Naive thymus-derived CD8-positive, alpha-beta T cell (primary cell): ENCODE results near the gene CTPS1. TPM values are rescaled to one million over a fixed set of nuclear protein-coding genes. Genes with fewer than 3 reads are reported as not detected.
A peak's percentile ranks its signal among the peaks of the same experiment; 100 is the strongest.

Source experiments
- ATAC-seq, 2 donors: fragments of 150-1000 bp; cut with Tn5 transposase in 1 of 2; sonication (Bioruptor Pico), chemical (Tn5 transposase) in 1 of 2; 1 replicate in 1 of 2; 2 replicates in 1 of 2; pipeline ENCODE4 v1.10.0; 2021; ENCODE audit warnings: mild to moderate bottlenecking in 2 of 2, moderate library complexity in 2 of 2
- POLR2A ChIA-PET: fragments of 350-600 bp; sonication (Branson Sonifier 250); formaldehyde crosslinking; loops from one replicate; lab custom pipeline; 2021; ENCODE audit warnings: antibody characterized with exemption; lab: Charles Lee
- DNase-seq, 10 donors: peaks; one replicate each; pipeline versions ENCODE4 v3.0.0 to v3.0.0-alpha.2; 2020 to 2022
- H3K27ac Mint-ChIP-seq, 10 donors: one replicate each; pipeline ENCODE4 v1.8.0; 2020 to 2022; ENCODE audit warnings: mild to moderate bottlenecking in 10 of 10, mixed read lengths in 10 of 10, moderate library complexity in 4 of 10, inconsistent platforms in 1 of 10
- H3K27me3 Mint-ChIP-seq, 5 donors: one replicate each; pipeline ENCODE4 v1.8.0; 2021 to 2022; ENCODE audit warnings: mixed read lengths in 5 of 5
- H3K36me3 Mint-ChIP-seq, 3 donors: one replicate each; pipeline ENCODE4 v1.8.0; 2020 to 2022; ENCODE audit warnings: mixed read lengths in 3 of 3, mild to moderate bottlenecking in 2 of 3, inconsistent platforms in 1 of 3
- H3K4me1 Mint-ChIP-seq, 4 donors: one replicate each; pipeline ENCODE4 v1.8.0; 2021 to 2022; ENCODE audit warnings: mixed read lengths in 4 of 4
- H3K4me3 Mint-ChIP-seq, 10 donors: one replicate each; pipeline ENCODE4 v1.8.0; 2020 to 2022; ENCODE audit warnings: mild to moderate bottlenecking in 10 of 10, mixed read lengths in 10 of 10, moderate library complexity in 6 of 10, inconsistent platforms in 1 of 10
- H3K9me3 Mint-ChIP-seq, 9 donors: one replicate each; pipeline ENCODE4 v1.8.0; 2020 to 2022; ENCODE audit warnings: mixed read lengths in 9 of 9, mild to moderate bottlenecking in 3 of 9, inconsistent platforms in 1 of 9, moderate library complexity in 1 of 9
- polyA plus RNA-seq, 3 donors: library from polyadenylated mRNA; unstranded; fragments of 300-500 nt; fragmentation: Illumina TruSeq; gene quantifications; one replicate each; pipeline ENCODE4 v1.2.3, GENCODE V29; 2021
- total RNA-seq, 8 experiments: library from RNA in 2 of 8; stranded (reverse) in 2 of 8; gene quantifications; one replicate each; pipeline ENCODE4 v1.2.3 and lab custom pipeline; 2021 to 2026

The CTPS1 gene
- total and polyA plus RNA-seq, 5 experiments from 2014 or later, result 12.7 to 25.6 (median 21.3) TPM

DNA sequence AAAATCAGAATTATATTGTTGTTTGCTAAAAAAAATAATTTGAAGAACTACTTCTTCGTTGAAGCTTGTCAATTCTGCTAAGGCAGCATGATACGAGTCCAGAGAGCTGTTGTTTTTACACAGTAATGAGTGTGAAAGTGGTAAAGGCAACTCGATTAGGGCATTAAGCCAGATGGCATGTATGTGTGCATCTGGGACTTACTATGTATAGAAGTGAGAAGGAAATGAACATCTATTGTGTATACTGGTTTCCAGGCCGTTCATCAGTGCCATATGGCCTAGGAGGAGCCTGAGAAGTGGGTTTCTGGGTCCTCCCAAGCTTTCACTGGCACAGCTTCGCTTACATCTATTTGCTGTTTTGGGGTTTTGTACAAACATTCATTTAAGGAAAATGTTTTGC is 5.7 kb downstream of the CTPS1 start:
- Mint-ChIP-seq H3K27me3 (no peaks in the 10 kb centered on the region), H3K27ac (no peak overlapping the region), H3K4me3 (no peak overlapping the region), H3K9me3 (no peaks in the 10 kb centered on the region), H3K4me1 (peaks cover 23 to 37% (median 25%) of the 10 kb centered on the region in 4 donors), H3K36me3 (peaks cover 6 to 75% (median 50%) of the 10 kb centered on the region in 3 donors)
- ATAC-seq (no peak), DNase-seq (no peak)
- POLR2A ChIA-PET, result no interaction called here

DNA sequence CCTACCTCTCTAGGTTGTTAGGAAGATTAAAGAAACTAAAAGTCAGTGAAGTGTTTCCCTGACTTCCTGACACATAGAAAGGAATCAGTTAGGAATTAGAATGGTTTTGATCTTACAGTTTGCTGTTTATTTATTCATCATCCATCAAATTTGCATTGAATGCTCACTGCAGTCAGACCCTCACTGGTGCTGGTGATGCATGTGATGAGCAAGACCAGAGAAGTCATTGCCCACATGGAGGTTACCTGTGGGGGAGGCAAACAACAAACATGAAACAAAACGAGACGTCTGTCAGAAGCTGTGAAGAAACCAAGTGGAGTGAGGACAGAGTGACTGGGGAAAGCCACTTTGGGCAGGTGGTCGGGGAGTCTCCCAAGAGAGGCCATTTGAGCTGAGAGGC is 6.4 kb downstream of the CTPS1 start:
- Mint-ChIP-seq H3K36me3 (peaks cover 13 to 82% (median 57%) of the 10 kb centered on the region in 3 donors), H3K27me3 (no peaks in the 10 kb centered on the region), H3K27ac (peak overlapping the region in 2 of 10 donors; percentile 22 to 40), H3K4me1 (peaks cover 17 to 30% (median 18%) of the 10 kb centered on the region in 4 donors), H3K4me3 (no peak overlapping the region), H3K9me3 (no peaks in the 10 kb centered on the region)
- DNase-seq (no peak), ATAC-seq (no peak)
- POLR2A ChIA-PET, result no interaction called here

DNA sequence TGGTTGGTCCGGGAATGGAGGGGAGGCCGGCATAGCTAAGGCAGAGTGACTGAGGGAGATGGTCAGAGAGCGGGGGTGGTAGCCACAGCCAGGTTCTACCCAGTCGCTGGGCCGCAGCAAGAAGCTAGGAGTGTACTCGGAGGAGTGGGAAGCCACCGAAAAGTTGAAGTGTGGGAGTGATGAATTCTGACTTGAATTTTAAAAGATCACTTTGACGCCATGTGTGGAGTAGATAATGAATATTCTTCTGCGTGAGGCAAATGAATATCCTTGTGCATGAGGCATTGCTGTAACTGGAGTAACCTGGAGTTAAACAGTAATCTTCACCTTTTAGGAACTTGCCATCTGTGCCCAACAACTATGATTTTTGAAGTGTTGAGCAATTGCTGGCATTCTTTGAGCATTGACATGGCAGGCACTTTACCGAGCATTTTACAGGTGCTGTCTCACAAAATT is 6.9 kb downstream of the CTPS1 start:
- no peak for DNase-seq

DNA sequence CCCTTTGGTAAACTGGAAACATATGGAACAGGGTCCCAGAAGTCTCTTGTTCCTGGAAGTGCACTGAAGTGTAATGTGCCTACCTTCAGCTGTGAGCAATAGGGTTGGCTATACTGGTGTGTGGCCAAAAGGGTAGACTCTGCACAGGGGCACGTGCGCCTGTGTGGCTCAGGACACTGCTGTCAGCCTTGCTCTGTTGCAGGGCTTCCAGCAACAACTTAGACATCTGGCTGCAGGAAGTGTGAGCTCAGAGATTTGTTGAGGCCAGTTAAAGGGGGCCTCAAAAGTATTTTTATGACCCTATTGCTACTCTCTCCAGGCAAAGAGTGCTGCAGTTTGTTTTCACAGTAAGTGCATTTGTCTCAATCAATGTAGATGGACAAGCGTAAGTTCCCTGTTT is 7.5 kb downstream of the CTPS1 start:
- Mint-ChIP-seq H3K9me3 (no peaks in the 10 kb centered on the region), H3K4me1 (peaks cover 8 to 20% (median 12%) of the 10 kb centered on the region in 4 donors), H3K36me3 (peaks cover 13 to 91% (median 67%) of the 10 kb centered on the region in 3 donors), H3K4me3 (no peak overlapping the region), H3K27ac (no peak overlapping the region), H3K27me3 (no peaks in the 10 kb centered on the region)
- POLR2A ChIA-PET, result no interaction called here
- DNase-seq (no peak), ATAC-seq (no peak)

More for the DNA sequence above, 6.9 kb downstream of the CTPS1 start:
- peaks cover 13 to 26% (median 14%) of the 10 kb centered on the region in 4 donors for H3K4me1 Mint-ChIP-seq
- H3K4me3 Mint-ChIP-seq, result no peak overlapping the region
- ATAC-seq, result no peak
- H3K36me3 Mint-ChIP-seq, result peaks cover 13 to 87% (median 62%) of the 10 kb centered on the region in 3 donors
- H3K27ac Mint-ChIP-seq, result peak overlapping the region in 2 of 10 donors; percentile 22 to 40
- no peaks in the 10 kb centered on the region for H3K27me3 Mint-ChIP-seq
- no peaks in the 10 kb centered on the region for H3K9me3 Mint-ChIP-seq
- POLR2A ChIA-PET, result no interaction called here

DNA sequence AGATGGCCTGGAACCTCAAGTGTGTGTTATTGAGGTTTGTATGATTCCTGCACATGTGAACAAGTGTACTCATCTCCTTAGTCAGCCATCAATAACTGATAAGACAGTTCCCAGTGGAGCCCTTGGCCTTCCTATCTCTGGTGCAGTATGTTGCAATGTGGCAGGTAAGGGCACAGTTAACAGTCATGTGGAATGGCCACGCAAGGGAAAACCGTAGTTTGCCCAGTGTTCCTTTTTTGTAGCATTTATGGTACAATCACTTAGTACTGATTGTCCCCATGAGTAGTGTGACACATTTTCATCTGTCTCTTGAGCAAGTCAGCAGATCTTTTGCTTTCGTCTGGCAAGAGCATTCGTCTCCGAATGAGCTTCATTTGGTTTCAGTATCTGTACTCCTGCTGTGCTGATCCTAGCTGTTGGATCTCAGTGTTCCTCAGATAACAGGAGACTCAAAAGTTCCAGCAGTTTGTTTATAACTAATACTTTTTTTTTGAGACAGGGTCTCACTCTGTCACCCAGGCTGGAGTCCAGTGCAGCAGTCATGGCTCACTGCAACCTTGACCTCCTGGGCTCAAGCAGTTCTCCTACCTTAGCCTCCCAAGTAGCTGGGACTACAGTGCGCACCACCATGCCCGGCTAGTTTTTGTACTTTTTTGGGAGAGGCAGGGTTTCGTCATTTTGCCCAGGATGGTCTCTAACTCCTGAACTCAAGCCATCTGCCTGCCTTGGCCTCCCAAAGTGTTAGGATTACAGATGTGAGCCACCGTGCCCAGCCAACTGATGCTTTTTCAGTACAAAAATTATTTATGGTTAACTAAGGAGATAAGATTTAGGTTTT is 8.2 kb downstream of the CTPS1 start:
- H3K9me3 Mint-ChIP-seq, result no peaks in the 10 kb centered on the region
- POLR2A ChIA-PET, result no interaction called here
- H3K27ac Mint-ChIP-seq, result no peak overlapping the region
- no peak overlapping the region for H3K4me3 Mint-ChIP-seq
- H3K36me3 Mint-ChIP-seq, result peaks cover 13 to 98% (median 71%) of the 10 kb centered on the region in 3 donors
- DNase-seq (no peak), ATAC-seq (no peak)
- H3K27me3 Mint-ChIP-seq, result no peaks in the 10 kb centered on the region
- peaks cover 3 to 13% (median 8%) of the 10 kb centered on the region in 4 donors for H3K4me1 Mint-ChIP-seq

DNA sequence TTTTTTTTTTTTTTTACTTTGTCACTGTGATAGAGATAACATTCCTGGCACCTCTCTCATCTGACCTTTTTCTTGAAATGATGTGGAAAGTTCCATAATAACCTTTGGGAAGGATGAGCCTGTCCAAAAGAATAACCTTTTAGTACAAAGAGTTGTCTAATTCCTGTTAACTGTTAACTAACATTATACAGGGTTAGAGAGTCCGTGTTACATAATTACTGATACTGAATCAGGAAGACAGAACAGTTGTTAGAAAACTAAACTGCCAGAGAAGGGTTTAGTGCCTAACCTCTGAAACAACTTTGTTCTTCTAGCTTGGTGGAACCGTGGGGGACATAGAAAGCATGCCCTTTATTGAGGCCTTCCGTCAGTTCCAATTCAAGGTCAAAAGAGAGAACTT is 8.8 kb downstream of the CTPS1 start:
- DNase-seq (no peak), ATAC-seq (no peak)
- H3K4me1 Mint-ChIP-seq, result peaks cover under 1 to 11% (median 8%) of the 10 kb centered on the region in 4 donors
- POLR2A ChIA-PET, result no interaction called here
- H3K27ac Mint-ChIP-seq, result no peak overlapping the region
- H3K4me3 Mint-ChIP-seq, result no peak overlapping the region
- peaks cover 13 to 98% (median 70%) of the 10 kb centered on the region in 3 donors for H3K36me3 Mint-ChIP-seq
- no peaks in the 10 kb centered on the region for H3K27me3 Mint-ChIP-seq
- H3K9me3 Mint-ChIP-seq, result no peaks in the 10 kb centered on the region

DNA sequence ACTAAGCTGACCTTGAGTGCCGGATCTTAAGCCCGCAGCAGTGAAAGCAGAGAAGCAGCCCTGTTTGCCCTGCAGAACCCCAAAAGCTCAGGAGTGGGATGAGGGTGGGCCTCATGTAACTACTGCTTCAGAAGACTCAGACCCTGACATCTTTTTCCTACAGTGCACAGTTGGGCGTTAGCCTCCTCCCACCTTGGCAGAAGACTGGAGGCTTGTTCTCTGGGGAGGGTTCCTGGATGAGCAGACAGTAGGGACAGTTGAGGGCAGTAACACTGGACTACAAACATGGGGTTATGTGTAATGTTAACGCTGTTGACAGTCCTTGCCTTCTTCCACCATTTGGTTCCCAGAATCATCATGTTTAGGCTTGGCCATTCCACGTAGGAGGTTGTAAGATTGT is 9.6 kb downstream of the CTPS1 start:
- POLR2A ChIA-PET, result no interaction called here
- peaks cover 0 to 8% (median 6%) of the 10 kb centered on the region in 4 donors for H3K4me1 Mint-ChIP-seq
- no peak for ATAC-seq
- DNase-seq, result no peak
- peaks cover 9 to 98% (median 65%) of the 10 kb centered on the region in 3 donors for H3K36me3 Mint-ChIP-seq
- H3K4me3 Mint-ChIP-seq, result no peak overlapping the region
- no peaks in the 10 kb centered on the region for H3K27me3 Mint-ChIP-seq
- H3K9me3 Mint-ChIP-seq, result no peaks in the 10 kb centered on the region
- H3K27ac Mint-ChIP-seq, result no peak overlapping the region

DNA sequence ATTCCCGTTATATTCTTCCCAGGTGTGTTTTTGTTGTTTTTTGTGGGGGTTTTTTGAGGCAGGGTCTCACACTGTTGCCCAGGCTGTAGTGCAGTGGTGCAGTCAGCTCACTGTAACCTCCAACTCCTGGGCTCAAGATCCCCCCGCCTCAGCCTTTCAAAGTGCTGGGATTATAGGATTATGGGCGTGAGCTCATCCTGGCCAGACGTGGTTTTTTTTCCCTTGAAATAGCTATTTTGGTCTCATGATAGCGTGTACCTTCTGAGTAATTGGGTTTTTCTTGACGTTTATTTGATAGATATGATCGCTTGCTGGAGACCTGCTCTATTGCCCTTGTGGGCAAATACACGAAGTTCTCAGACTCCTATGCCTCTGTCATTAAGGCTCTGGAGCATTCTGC is 17.6 kb downstream of the CTPS1 start:
- DNase-seq, result no peak
- no peak overlapping the region for H3K27ac Mint-ChIP-seq
- H3K27me3 Mint-ChIP-seq, result no peaks in the 10 kb centered on the region
- POLR2A ChIA-PET, result interaction anchor here (0.8 kb wide), 1 partner anchor 17 kb away, joined by 3 read pairs; no protein-coding TSS in a partner anchor
- peaks cover 14 to 88% (median 42%) of the 10 kb centered on the region in 3 donors for H3K36me3 Mint-ChIP-seq
- no peak overlapping the region for H3K4me3 Mint-ChIP-seq
- H3K4me1 Mint-ChIP-seq, result peaks cover 3 to 8% (median 5%) of the 10 kb centered on the region in 4 donors
- H3K9me3 Mint-ChIP-seq, result no peaks in the 10 kb centered on the region
- no peak for ATAC-seq

DNA sequence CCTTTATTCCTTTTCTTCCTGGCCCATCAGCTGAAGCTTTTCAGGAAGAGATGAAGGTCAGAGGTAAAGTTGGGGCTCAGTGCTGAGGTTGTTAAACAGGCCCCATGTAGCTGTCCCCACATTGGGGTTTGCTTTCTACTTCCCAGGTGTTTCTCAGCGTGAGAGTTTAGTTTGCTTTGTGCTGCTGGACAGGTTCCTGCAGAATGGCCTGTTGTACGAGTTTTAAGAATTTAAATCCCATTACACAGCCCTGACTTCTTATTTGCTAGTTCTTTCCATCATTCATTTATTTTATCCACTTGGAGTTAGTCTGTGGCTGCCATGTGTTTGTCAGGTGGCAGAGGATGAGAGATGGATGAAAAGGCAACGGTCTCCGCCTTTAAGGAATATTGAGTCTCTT is 19.2 kb downstream of the CTPS1 start:
- Mint-ChIP-seq H3K4me3 (no peak overlapping the region), H3K27ac (peak overlapping the region in 3 of 10 donors; percentile 46 to 82 (median 82)), H3K4me1 (peaks cover 16 to 18% (median 17%) of the 10 kb centered on the region in 4 donors), H3K36me3 (peaks cover 14 to 84% (median 42%) of the 10 kb centered on the region in 3 donors), H3K9me3 (no peaks in the 10 kb centered on the region), H3K27me3 (no peaks in the 10 kb centered on the region)
- POLR2A ChIA-PET, result no interaction called here
- no peak for DNase-seq
- no peak for ATAC-seq

DNA sequence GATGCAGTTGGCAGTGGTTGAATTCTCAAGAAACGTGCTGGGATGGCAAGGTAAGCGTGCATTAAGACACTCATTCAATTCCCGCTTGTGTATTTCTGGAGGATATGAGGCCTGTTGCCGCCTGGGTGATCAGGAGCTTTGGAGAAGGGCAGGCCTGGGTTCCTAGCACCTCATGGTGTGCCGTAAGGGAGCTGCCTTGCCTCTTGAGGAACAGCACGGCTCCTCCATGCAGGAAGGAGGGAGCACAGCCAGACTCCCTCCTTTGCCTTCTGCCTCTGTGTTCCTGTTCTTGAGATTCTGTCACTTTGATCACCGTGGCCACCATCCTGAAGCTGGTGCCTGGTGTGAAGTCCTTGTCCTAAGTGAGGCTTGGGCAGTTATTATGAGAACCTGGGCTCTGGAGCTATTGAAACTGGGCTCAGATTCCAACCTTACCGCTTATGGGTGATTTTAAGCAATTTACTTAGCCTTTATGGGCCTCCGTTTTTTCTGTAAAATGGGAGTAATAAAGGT is 23.7 kb downstream of the CTPS1 start:
- ATAC-seq (no peak), DNase-seq (no peak)
- Mint-ChIP-seq H3K27ac (peak overlapping the region in 8 of 10 donors; percentile 9 to 79 (median 65)), H3K4me3 (peak overlapping the region in 4 of 10 donors; percentile 1 to 64 (median 26)), H3K9me3 (no peaks in the 10 kb centered on the region), H3K4me1 (peaks cover 19 to 21% (median 21%) of the 10 kb centered on the region in 4 donors), H3K27me3 (no peaks in the 10 kb centered on the region), H3K36me3 (peaks cover 5 to 79% (median 27%) of the 10 kb centered on the region in 3 donors)
- POLR2A ChIA-PET, result interaction anchor here (1.1 to 4.7 kb wide), 5 partner anchors 20 to 553 kb away, joined by 3 to 28 read pairs (median 3); partner anchors contain the start of genes CITED4, CTPS1, NFYC and ZFP69B

DNA sequence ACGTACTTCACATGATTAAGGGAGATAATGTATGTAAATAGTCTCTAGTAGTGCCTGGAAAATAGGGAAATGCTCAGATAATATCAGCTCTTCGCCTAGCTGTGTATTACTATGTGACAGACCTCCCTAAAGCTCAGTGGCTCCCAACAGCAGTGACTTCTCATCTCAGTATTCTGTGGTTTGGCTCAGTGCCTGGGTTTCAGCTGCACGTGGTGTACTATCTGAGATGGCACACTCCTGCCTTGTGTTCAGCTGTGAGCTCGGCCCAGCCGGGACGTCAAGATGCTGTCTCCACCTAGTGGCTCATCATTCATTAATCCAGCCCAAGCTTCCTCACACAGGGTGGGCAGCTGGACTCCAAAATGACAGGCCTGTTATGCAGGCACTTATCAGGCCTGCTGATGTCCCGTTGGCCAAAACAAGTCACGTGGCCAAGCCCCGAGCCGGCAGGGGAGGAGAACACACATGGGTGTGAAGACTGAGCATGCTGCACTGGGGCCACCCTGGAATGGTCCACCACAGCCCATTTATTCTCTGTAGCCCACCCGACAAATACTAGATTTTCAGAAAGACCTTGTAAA is 24.2 kb downstream of the CTPS1 start:
- peaks cover 4 to 79% (median 25%) of the 10 kb centered on the region in 3 donors for H3K36me3 Mint-ChIP-seq
- H3K9me3 Mint-ChIP-seq, result no peaks in the 10 kb centered on the region
- no peaks in the 10 kb centered on the region for H3K27me3 Mint-ChIP-seq
- peak; percentile 60 to 94 (median 86) for DNase-seq
- POLR2A ChIA-PET, result interaction anchor here (1.1 to 4.7 kb wide), 5 partner anchors 21 to 553 kb away, joined by 3 to 28 read pairs (median 3); partner anchors contain the start of genes CITED4, CTPS1, NFYC and ZFP69B
- peak overlapping the region in 4 of 10 donors; percentile 1 to 64 (median 26) for H3K4me3 Mint-ChIP-seq
- peak overlapping the region in 9 of 10 donors; percentile 9 to 92 (median 63) for H3K27ac Mint-ChIP-seq
- H3K4me1 Mint-ChIP-seq, result peaks cover 19 to 21% (median 21%) of the 10 kb centered on the region in 4 donors
- ATAC-seq, result peak; percentile 99 to 100

DNA sequence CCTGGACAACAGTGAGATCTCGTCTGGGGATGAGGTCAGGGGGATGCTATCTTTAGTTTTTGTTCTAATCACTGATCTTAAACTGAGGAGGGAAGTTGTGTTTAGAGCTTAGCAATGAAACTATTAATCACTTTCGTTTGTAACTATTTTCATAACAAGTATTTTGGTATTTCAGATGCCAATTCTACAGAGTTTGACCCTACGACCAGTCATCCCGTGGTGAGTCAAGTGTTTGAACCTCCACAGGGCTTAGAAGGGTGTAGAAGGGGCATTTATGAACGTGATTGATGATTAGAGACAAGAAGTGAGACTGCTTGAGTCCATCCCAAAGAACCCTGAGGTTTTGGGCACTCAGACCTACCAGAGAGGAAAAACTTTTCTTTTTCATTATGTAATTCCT is 26.4 kb downstream of the CTPS1 start:
- H3K36me3 Mint-ChIP-seq, result peaks cover 0 to 81% (median 20%) of the 10 kb centered on the region in 3 donors
- ATAC-seq, result no peak
- no peak overlapping the region for H3K27ac Mint-ChIP-seq
- no peak for DNase-seq
- POLR2A ChIA-PET, result interaction anchor here (4.7 kb wide), 1 partner anchor 26 kb away, joined by 28 read pairs; the partner anchor contains the start of gene CTPS1
- H3K27me3 Mint-ChIP-seq, result no peaks in the 10 kb centered on the region
- H3K4me3 Mint-ChIP-seq, result no peak overlapping the region
- peaks cover 13 to 21% (median 18%) of the 10 kb centered on the region in 4 donors for H3K4me1 Mint-ChIP-seq
- no peaks in the 10 kb centered on the region for H3K9me3 Mint-ChIP-seq
